Calu3 (cell line): ENCODE results near the gene SHROOM3. TPM values are rescaled to one million over a fixed set of nuclear protein-coding genes. Genes with fewer than 3 reads are reported as not detected.

Experiments used
- BruUV-seq: library from RNA; stranded (reverse); fragments of 400-500 nt; replicated peaks from 2 replicates; lab custom pipeline; 2021; lab: Mats Ljungman, UMichigan
- CTCF ChIA-PET: fragments of 300-600 bp; sonication (Branson Sonifier 250); formaldehyde crosslinking; loops from one replicate; lab custom pipeline; 2022; ENCODE audit warnings: antibody characterized with exemption; lab: Charles Lee
- DNase-seq: peaks from one replicate; pipeline ENCODE4 v3.0.0; 2022
- H3K27ac Mint-ChIP-seq: one replicate; pipeline ENCODE4 v1.8.0; 2022; ENCODE audit warnings: mixed read lengths; ENCODE audit not compliant: unreplicated experiment
- H3K27me3 Mint-ChIP-seq: one replicate; pipeline ENCODE4 v1.8.0; 2022; ENCODE audit warnings: mixed read lengths; ENCODE audit not compliant: unreplicated experiment
- H3K36me3 Mint-ChIP-seq: one replicate; pipeline ENCODE4 v1.8.0; 2022; ENCODE audit warnings: mild to moderate bottlenecking, moderate library complexity, mixed read lengths; ENCODE audit not compliant: insufficient read depth, unreplicated experiment
- H3K4me1 Mint-ChIP-seq: one replicate; pipeline ENCODE4 v1.8.0; 2022; ENCODE audit warnings: mild to moderate bottlenecking, low read depth, mixed read lengths; ENCODE audit not compliant: unreplicated experiment
- H3K4me3 Mint-ChIP-seq: one replicate; pipeline ENCODE4 v1.8.0; 2022; ENCODE audit warnings: mild to moderate bottlenecking, low read depth, moderate library complexity, mixed read lengths; ENCODE audit not compliant: unreplicated experiment
- H3K9me3 Mint-ChIP-seq: one replicate; pipeline ENCODE4 v1.8.0; 2022; ENCODE audit warnings: low read depth, mixed read lengths; ENCODE audit not compliant: unreplicated experiment
- CTCF ChIP-seq: fragments of 200-600 bp; IDR thresholded peaks from one replicate; pipeline ENCODE4 v1.8.0; 2022; ENCODE audit warnings: antibody characterized with exemption; ENCODE audit not compliant: unreplicated experiment
- intact Hi-C: fragments of 100-400 bp; cut with micrococcal nuclease; formaldehyde crosslinking; loops from one replicate; pipeline ENCODE4 v1.10.0; 2022; ENCODE audit not compliant: unreplicated experiment
- total RNA-seq: library from RNA; stranded (reverse); gene quantifications from 2 replicates; pipeline ENCODE4 v1.2.3, GENCODE V29; 2022

SHROOM3 gene
- total RNA-seq, 1 experiment from 2014 or later: 114 TPM

GRCh38 chr4:76795243-76795642, 360.2 kb downstream of the SHROOM3 start:
- TF ChIP-seq CTCF: no peak
- CTCF ChIA-PET: no interaction called here
- intact Hi-C loops: no loop called here

GRCh38 chr4:76799140-76799539, 364.1 kb downstream of the SHROOM3 start:
- no peak for DNase-seq
- Mint-ChIP-seq H3K27ac (no peak overlapping the region), H3K36me3 (peaks cover 5% of the 10 kb centered on the region), H3K9me3 (no peaks in the 10 kb centered on the region), H3K27me3 (no peaks in the 10 kb centered on the region), H3K4me1 (no peaks in the 10 kb centered on the region), H3K4me3 (no peak overlapping the region)
- no peak for TF ChIP-seq CTCF
- no TSS peak for BruUV-seq
- intact Hi-C loops: no loop called here
- CTCF ChIA-PET: no interaction called here

More at GRCh38 chr4:76795243-76795642, 360.2 kb downstream of the SHROOM3 start:
- no peaks in the 10 kb centered on the region for H3K4me1 Mint-ChIP-seq
- DNase-seq: no peak
- no peaks in the 10 kb centered on the region for H3K27me3 Mint-ChIP-seq
- H3K4me3 Mint-ChIP-seq: no peak overlapping the region
- H3K36me3 Mint-ChIP-seq: peaks cover 10% of the 10 kb centered on the region
- H3K9me3 Mint-ChIP-seq: no peaks in the 10 kb centered on the region
- H3K27ac Mint-ChIP-seq: no peak overlapping the region
- BruUV-seq: no TSS peak

GRCh38 chr4:76799718-76800117, 364.7 kb downstream of the SHROOM3 start:
- Mint-ChIP-seq H3K27ac (no peak overlapping the region), H3K27me3 (no peaks in the 10 kb centered on the region), H3K36me3 (peaks cover 5% of the 10 kb centered on the region), H3K4me3 (no peak overlapping the region), H3K9me3 (no peaks in the 10 kb centered on the region), H3K4me1 (no peaks in the 10 kb centered on the region)
- no TSS peak for BruUV-seq
- no peak for TF ChIP-seq CTCF
- intact Hi-C loops: no loop called here
- CTCF ChIA-PET: no interaction called here
- no peak for DNase-seq

GRCh38 chr4:76800902-76801301, 365.9 kb downstream of the SHROOM3 start:
- Mint-ChIP-seq H3K27ac (no peak overlapping the region), H3K4me3 (no peak overlapping the region), H3K9me3 (no peaks in the 10 kb centered on the region), H3K36me3 (peaks cover 5% of the 10 kb centered on the region), H3K27me3 (no peaks in the 10 kb centered on the region), H3K4me1 (no peaks in the 10 kb centered on the region)
- intact Hi-C loops: no loop called here
- DNase-seq: no peak
- no peak for TF ChIP-seq CTCF
- CTCF ChIA-PET: no interaction called here
- no TSS peak for BruUV-seq
